K562 (cell line): Measurements from ENCODE around the gene TMA16. TPM values are rescaled to one million over a fixed set of nuclear protein-coding genes. Genes with fewer than 3 reads are reported as not detected.
A peak's percentile ranks its signal among the peaks of the same experiment; 100 is the strongest.

Experiments
- BMI1 ChIP-seq: fragments of 150-350 bp; IDR thresholded peaks from 2 replicates; pipeline ENCODE4 v1.6.1; 2014; ENCODE audit warnings: low read length
- CSDE1 ChIP-seq, 2 experiments: fragments of 450-650 bp; IDR thresholded peaks; 2 replicates each; pipeline ENCODE4 v1.6.1; 2016; ENCODE audit warnings: mild to moderate bottlenecking in 1 of 2
- DDX20 ChIP-seq: fragments of 450-650 bp; IDR thresholded peaks from 2 replicates; pipeline ENCODE4 v1.6.1; 2016; ENCODE audit warnings: missing genetic modification characterization, low read depth, mild to moderate bottlenecking, missing compliant biosample characterization, moderate library complexity
- ETS2 ChIP-seq: IDR thresholded peaks from 2 replicates; pipeline ENCODE4 v1.6.1; 2016; ENCODE audit warnings: borderline replicate concordance, missing genetic modification characterization, mild to moderate bottlenecking, moderate library complexity, missing compliant biosample characterization; ENCODE audit not compliant: poor library complexity, severe bottlenecking
- HNRNPH1 ChIP-seq: fragments of 200-400 bp; formaldehyde crosslinking; optimal IDR thresholded peaks from 2 replicates; pipeline ENCODE3; 2017; ENCODE audit warnings: low read depth, mild to moderate bottlenecking, low read length, moderate library complexity
- IFI16 ChIP-seq: fragments of 250-450 bp; sonication (Bioruptor Pico); IDR thresholded peaks from 2 replicates; pipeline ENCODE4 v2.1.2; 2022; ENCODE audit warnings: mild to moderate bottlenecking, inconsistent platforms
- KDM4B ChIP-seq, 2 experiments: fragments of 450-650 bp in 1 of 2; sonication (generic) in 1 of 2; IDR thresholded peaks; 2 replicates each; pipeline ENCODE4 v1.6.1; 2016 to 2017; ENCODE audit warnings: borderline replicate concordance in 2 of 2, antibody characterized with exemption in 1 of 2, low read depth in 1 of 2, mild to moderate bottlenecking in 1 of 2
- KLF16 ChIP-seq: IDR thresholded peaks from 2 replicates; pipeline ENCODE4 v1.6.1; 2016; ENCODE audit warnings: antibody characterized with exemption
- MCM3 ChIP-seq: fragments of 450-650 bp; IDR thresholded peaks from 2 replicates; pipeline ENCODE4 v1.6.1; 2016
- PRPF4 ChIP-seq: fragments of 200-400 bp; formaldehyde crosslinking; IDR thresholded peaks from one replicate; pipeline ENCODE4 v1.6.1; 2017; ENCODE audit warnings: low read length, low read depth, mild to moderate bottlenecking; ENCODE audit not compliant: insufficient read depth, poor library complexity, severe bottlenecking
- RHOXF2B ChIP-seq: fragments of 250-450 bp; sonication (Bioruptor Pico); conservative IDR thresholded peaks from 2 replicates; pipeline ENCODE4 v1.5.1; 2021
- RNF219 ChIP-seq: fragments of 250-450 bp; sonication (Bioruptor Pico); IDR thresholded peaks from 2 replicates; pipeline ENCODE4 v1.5.0; 2022; ENCODE audit warnings: mild to moderate bottlenecking
- SLC30A9 ChIP-seq: fragments of 250-450 bp; sonication (Bioruptor Pico); IDR thresholded peaks from 2 replicates; pipeline ENCODE4 v1.8.0; 2022; ENCODE audit warnings: mild to moderate bottlenecking, moderate library complexity
- SMARCB1 ChIP-seq: IDR thresholded peaks from 2 replicates; pipeline ENCODE4 v1.6.1; 2011; ENCODE audit warnings: improper control_type of control experiment, low read depth; ENCODE audit not compliant: insufficient read length
- TBL1XR1 ChIP-seq, 2 experiments: IDR thresholded peaks; 2 replicates each; pipeline ENCODE4 v1.6.1; 2012; ENCODE audit warnings: improper control_type of control experiment in 2 of 2, low read length in 2 of 2, mild to moderate bottlenecking in 1 of 2
- ZFP30 ChIP-seq: fragments of 250-450 bp; sonication (Bioruptor Pico); IDR thresholded peaks from 2 replicates; pipeline ENCODE4 v1.8.0; 2022; ENCODE audit warnings: moderate library complexity, mild to moderate bottlenecking, inconsistent platforms, borderline replicate concordance
- ZKSCAN3 ChIP-seq: fragments of 250-450 bp; sonication (Bioruptor Pico); IDR thresholded peaks from 2 replicates; pipeline ENCODE4 v1.4.0; 2020
- ZNF134 ChIP-seq: fragments of 250-450 bp; sonication (Bioruptor Pico); conservative IDR thresholded peaks from 2 replicates; pipeline ENCODE4 v1.4.0; 2020
- ZNF143 ChIP-seq: sonication (generic); formaldehyde crosslinking; IDR thresholded peaks from 2 replicates; pipeline ENCODE4 v1.9.0; 2022; ENCODE audit warnings: mild to moderate bottlenecking, missing genetic modification reagents
- ZNF232 ChIP-seq: sonication (generic); formaldehyde crosslinking; IDR thresholded peaks from 2 replicates; pipeline ENCODE4 v1.8.0; 2022; ENCODE audit warnings: mild to moderate bottlenecking, missing genetic modification reagents
- ZNF3 ChIP-seq: fragments of 250-450 bp; sonication (Bioruptor Pico); IDR thresholded peaks from 2 replicates; pipeline ENCODE4 v1.5.0; 2021; ENCODE audit warnings: mild to moderate bottlenecking, moderate library complexity
- ZNF518B ChIP-seq: fragments of 250-450 bp; sonication (Bioruptor Pico); IDR thresholded peaks from 2 replicates; pipeline ENCODE4 v1.5.0; 2021; ENCODE audit warnings: mild to moderate bottlenecking, moderate library complexity
- ZNF778 ChIP-seq: fragments of 450-650 bp; formaldehyde crosslinking; IDR thresholded peaks from 2 replicates; pipeline ENCODE4 v1.4.0; 2020; ENCODE audit warnings: mild to moderate bottlenecking, moderate library complexity
- ZSCAN29 ChIP-seq: fragments of 450-650 bp; IDR thresholded peaks from 2 replicates; pipeline ENCODE4 v1.6.1; 2017
- polyA plus RNA-seq, 8 experiments: library from polyadenylated mRNA; depleted of rRNA in 4 of 8; stranded (reverse) in 5 of 8; unstranded in 3 of 8; fragments of >200 nt; fragmentation: Nextera tagmentation in 2 of 8; fragmentation: Illumina TruSeq in 1 of 8; extraction: Ambion mirVana in 2 of 8; extraction: Trizol in 1 of 8; gene quantifications; 2 replicates each; pipeline versions ENCODE4 v1.2.1 to v1.2.3, GENCODE V29; 2011 to 2014; ENCODE audit warnings: inconsistent platforms in 1 of 8, missing spikeins in 1 of 8
- total RNA-seq, 7 experiments: library from RNA; depleted of rRNA in 6 of 7; stranded (reverse); fragments of >200 nt in 6 of 7; fragmentation: Illumina TruSeq in 2 of 7; extraction: Trizol in 2 of 7; gene quantifications; 2 replicates each; pipeline versions ENCODE4 v1.2.1 to v1.2.3, GENCODE V29; 2011 to 2021; ENCODE audit warnings: low replicate concordance in 1 of 7
- TF ChIP-seq, protein P1 (sequence below): fragments of 250-450 bp; sonication (Bioruptor Pico); IDR thresholded peaks from 2 replicates; pipeline ENCODE4 v1.9.0; 2021; ENCODE audit warnings: mild to moderate bottlenecking

The TMA16 gene
- total and polyA plus RNA-seq, 9 of the 15 experiments (the other 6 are each of a cell fraction or from before 2014, with no cell fraction given), result 27.7 to 74.8 (median 66.6) TPM

- TF ChIP-seq KLF16, result no peak
- TF ChIP-seq ZNF232 (CRISPR knock-in tag), result peak; percentile 82
- no peak for TF ChIP-seq MCM3
- TF ChIP-seq DDX20 (tag), result no peak
- no peak for TF ChIP-seq IFI16
- TF ChIP-seq ZNF778 (CRISPR knock-in tag), result no peak
- TF ChIP-seq, protein P1, sequence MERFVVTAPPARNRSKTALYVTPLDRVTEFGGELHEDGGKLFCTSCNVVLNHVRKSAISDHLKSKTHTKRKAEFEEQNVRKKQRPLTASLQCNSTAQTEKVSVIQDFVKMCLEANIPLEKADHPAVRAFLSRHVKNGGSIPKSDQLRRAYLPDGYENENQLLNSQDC (CRISPR knock-in tag), result peak; percentile 18; the same call in 1 of the 2 replicates
- no peak for TF ChIP-seq RHOXF2B
- TF ChIP-seq ZNF143, result no peak
- TF ChIP-seq BMI1, result no peak
- TF ChIP-seq ZNF3 (CRISPR knock-in tag), result no peak
- TF ChIP-seq SLC30A9 (CRISPR knock-in tag), result no peak
- no peak for TF ChIP-seq HNRNPH1
- no peak for TF ChIP-seq RNF219 (CRISPR knock-in tag)
- no peak for TF ChIP-seq ZKSCAN3
- no peak for TF ChIP-seq ZFP30 (CRISPR knock-in tag)
- TF ChIP-seq PRPF4, result peak; percentile 73
- no peak for TF ChIP-seq CSDE1 (IDR thresholded peaks at IDR 0.05)
- peak; percentile 27 to 42; a peak in 1 of 4 replicates for TF ChIP-seq TBL1XR1 (IDR thresholded peaks at IDR 0.05; ENCODE audit: low read length in 2 of 2)
- TF ChIP-seq KDM4B (IDR thresholded peaks at IDR 0.05; ENCODE audit: borderline replicate concordance in 2 of 2, low read depth in 1 of 2), result peak in 1 of 2 experiments; percentile 80; a peak in 1 of 4 replicates
- TF ChIP-seq ZSCAN29, result no peak
- TF ChIP-seq ZNF134 (CRISPR knock-in tag), result no peak
- no peak for TF ChIP-seq SMARCB1
- TF ChIP-seq ZNF518B (CRISPR knock-in tag), result no peak
- no peak for TF ChIP-seq ETS2 (tag)
Measured at GRCh38 chr4:163494360-163495241, at the start of gene TMA16 (continued).
